IMR-90 (cell line): Measurements from ENCODE around the gene PRKN. TPM values are rescaled to one million over a fixed set of nuclear protein-coding genes. Genes with fewer than 3 reads are reported as not detected.

Experiments used
- ATAC-seq: fragments of 200-7000 bp; cut with Tn5 transposase; 2 replicates; pipeline ENCODE4 v1.9.1; 2020; ENCODE audit warnings: low read depth, mild to moderate bottlenecking, moderate library complexity
- BruUV-seq: library from RNA; stranded (reverse); fragments of 400-500 nt; replicated peaks from 2 replicates; lab custom pipeline; 2021; lab: Mats Ljungman, UMichigan
- CTCF ChIA-PET: fragments of 300-600 bp; formaldehyde crosslinking; extraction: SDS; loops from one replicate; lab custom pipeline; 2021; ENCODE audit warnings: antibody characterized with exemption; lab: Yijun Ruan, JAX
- POLR2A ChIA-PET: fragments of 300-600 bp; sonication (Branson Sonifier 250); formaldehyde crosslinking; loops from one replicate; lab custom pipeline; 2022; ENCODE audit warnings: antibody characterized with exemption; ENCODE audit not compliant: unreplicated experiment; lab: Charles Lee
- DNase-seq: peaks from one replicate; pipeline ENCODE4 v3.0.0; 2013
- H2AFZ ChIP-seq: replicated peaks from 2 replicates; pipeline ENCODE3; 2013; ENCODE audit warnings: low read length, mild to moderate bottlenecking; ENCODE audit not compliant: poor library complexity
- H2AK5ac ChIP-seq: 2 replicates; pipeline ENCODE4 v1.6.1; 2013; ENCODE audit warnings: low read depth, low read length, inconsistent platforms
- H2AK9ac ChIP-seq: replicated peaks from 2 replicates; pipeline ENCODE3; 2013; ENCODE audit warnings: mild to moderate bottlenecking, low read depth, low read length, moderate library complexity; ENCODE audit not compliant: poor library complexity
- H2BK120ac ChIP-seq: 2 replicates; pipeline ENCODE4 v1.6.1; 2013; ENCODE audit warnings: low read depth, low read length, inconsistent platforms
- H2BK15ac ChIP-seq: 3 replicates; pipeline ENCODE4 v1.6.1; 2013; ENCODE audit warnings: low read depth, low read length, inconsistent platforms
- H2BK20ac ChIP-seq: 2 replicates; pipeline ENCODE4 v1.6.1; 2013; ENCODE audit warnings: low read depth, mild to moderate bottlenecking, inconsistent platforms, low read length, moderate library complexity
- H2BK5ac ChIP-seq: 2 replicates; pipeline ENCODE4 v1.6.1; 2013; ENCODE audit warnings: mild to moderate bottlenecking, low read depth, low read length, inconsistent platforms; ENCODE audit not compliant: poor library complexity, severe bottlenecking
- H3K14ac ChIP-seq: replicated peaks from 2 replicates; pipeline ENCODE4 v1.6.1; 2013; ENCODE audit warnings: low read depth, low read length, inconsistent platforms
- H3K18ac ChIP-seq: 2 replicates; pipeline ENCODE4 v1.6.1; 2013; ENCODE audit warnings: low read depth, low read length, control low read depth
- H3K23ac ChIP-seq: 2 replicates; pipeline ENCODE4 v1.6.1; 2013; ENCODE audit warnings: low read depth, low read length, inconsistent platforms
- H3K27ac ChIP-seq: 2 replicates; pipeline ENCODE4 v1.5.1; 2013; ENCODE audit warnings: mild to moderate bottlenecking, control low read depth, low read length; ENCODE audit not compliant: insufficient read depth
- H3K27me3 ChIP-seq: 2 replicates; pipeline ENCODE4 v1.6.1; 2013; ENCODE audit warnings: low read length; ENCODE audit not compliant: control insufficient read depth, insufficient read depth
- H3K36me3 ChIP-seq: 2 replicates; pipeline ENCODE4 v1.6.1; 2013; ENCODE audit warnings: low read length, mixed read lengths; ENCODE audit not compliant: control insufficient read depth, insufficient read depth
- H3K4ac ChIP-seq: 2 replicates; pipeline ENCODE4 v1.6.1; 2013; ENCODE audit warnings: low read depth, low read length, inconsistent platforms
- H3K4me1 ChIP-seq: 2 replicates; pipeline ENCODE4 v1.6.1; 2013; ENCODE audit warnings: low read length, mixed read lengths; ENCODE audit not compliant: control insufficient read depth, insufficient read depth
- H3K4me2 ChIP-seq: 2 replicates; pipeline ENCODE4 v1.6.1; 2013; ENCODE audit warnings: low read depth, mild to moderate bottlenecking, control low read depth, low read length, moderate library complexity
- H3K4me3 ChIP-seq: 2 replicates; pipeline ENCODE4 v1.5.1; 2013; ENCODE audit warnings: low read depth, mild to moderate bottlenecking, control low read depth, low read length, moderate library complexity; ENCODE audit not compliant: insufficient read depth
- H3K56ac ChIP-seq: 2 replicates; pipeline ENCODE4 v1.6.1; 2013; ENCODE audit warnings: low read length, inconsistent platforms; ENCODE audit not compliant: insufficient read depth; ENCODE audit errors: extremely low read depth
- H3K79me1 ChIP-seq, 2 experiments: 2 replicates each; pipeline ENCODE4 v1.6.1; 2013; ENCODE audit warnings: low read length in 2 of 2, inconsistent platforms in 1 of 2, low read depth in 1 of 2
- H3K9ac ChIP-seq: 2 replicates; pipeline ENCODE4 v1.6.1; 2013; ENCODE audit warnings: low read depth, low read length, control low read depth
- H3K9me1 ChIP-seq: 2 replicates; pipeline ENCODE4 v1.6.1; 2013; ENCODE audit warnings: low read length, inconsistent platforms; ENCODE audit not compliant: insufficient read depth
- H3K9me3 ChIP-seq: 2 replicates; pipeline ENCODE4 v1.6.1; 2013; ENCODE audit warnings: low read length; ENCODE audit not compliant: control insufficient read depth, insufficient read depth
- H4K20me1 ChIP-seq: 2 replicates; pipeline ENCODE4 v1.6.1; 2013; ENCODE audit warnings: low read length, inconsistent platforms; ENCODE audit not compliant: insufficient read depth
- H4K5ac ChIP-seq: 2 replicates; pipeline ENCODE4 v1.6.1; 2013; ENCODE audit warnings: mild to moderate bottlenecking, low read depth, low read length, control low read depth
- H4K8ac ChIP-seq, 2 experiments: 2 replicates each; pipeline ENCODE4 v1.6.1; 2013; ENCODE audit warnings: low read depth in 2 of 2, low read length in 2 of 2, control low read depth in 1 of 2, inconsistent platforms in 1 of 2
- H4K91ac ChIP-seq: 2 replicates; pipeline ENCODE4 v1.6.1; 2013; ENCODE audit warnings: low read depth, low read length, inconsistent platforms; ENCODE audit not compliant: insufficient read depth
- BHLHE40 ChIP-seq: fragments of 150-350 bp; IDR thresholded peaks from 2 replicates; pipeline ENCODE4 v1.6.1; 2016; ENCODE audit warnings: mild to moderate bottlenecking, low read depth, low read length
- CEBPB ChIP-seq: IDR thresholded peaks from 2 replicates; pipeline ENCODE4 v1.6.1; 2012; ENCODE audit warnings: low read depth, low read length, improper control_type of control experiment
- CHD1 ChIP-seq: IDR thresholded peaks from 2 replicates; pipeline ENCODE4 v1.6.1; 2012; ENCODE audit warnings: low read depth, low read length, improper control_type of control experiment
- FOS ChIP-seq: fragments of 150-350 bp; IDR thresholded peaks from 2 replicates; pipeline ENCODE4 v1.6.1; 2016; ENCODE audit warnings: low read depth, low read length
- MAFK ChIP-seq: IDR thresholded peaks from 2 replicates; pipeline ENCODE4 v1.6.1; 2012; ENCODE audit warnings: low read depth, low read length, improper control_type of control experiment
- MAZ ChIP-seq: IDR thresholded peaks from 2 replicates; pipeline ENCODE4 v1.6.1; 2012; ENCODE audit warnings: low read depth, mild to moderate bottlenecking, low read length, improper control_type of control experiment, moderate library complexity, borderline replicate concordance
- MXI1 ChIP-seq: IDR thresholded peaks from 2 replicates; pipeline ENCODE4 v1.6.1; 2012; ENCODE audit warnings: low read depth, mild to moderate bottlenecking, low read length, moderate library complexity, borderline replicate concordance
- NFE2L2 ChIP-seq: fragments of 150-350 bp; IDR thresholded peaks from 2 replicates; pipeline ENCODE4 v1.6.1; 2016; ENCODE audit warnings: low read depth, mild to moderate bottlenecking, low read length
- POLR2A ChIP-seq: IDR thresholded peaks from 2 replicates; pipeline ENCODE4 v1.6.1; 2012; ENCODE audit warnings: mild to moderate bottlenecking, low read depth, low read length
- RAD21 ChIP-seq: IDR thresholded peaks from 2 replicates; pipeline ENCODE4 v1.6.1; 2012; ENCODE audit warnings: low read length, improper control_type of control experiment
- RCOR1 ChIP-seq: IDR thresholded peaks from 2 replicates; pipeline ENCODE4 v1.6.1; 2012; ENCODE audit warnings: mild to moderate bottlenecking, low read length, improper control_type of control experiment; ENCODE audit not compliant: insufficient replicate concordance
- RFX5 ChIP-seq: IDR thresholded peaks from 2 replicates; pipeline ENCODE4 v1.8.0; 2012; ENCODE audit warnings: low read depth, mild to moderate bottlenecking, low read length, moderate library complexity
- SMC3 ChIP-seq: fragments of 150-350 bp; IDR thresholded peaks from 2 replicates; pipeline ENCODE4 v1.6.1; 2016; ENCODE audit warnings: low read depth, mild to moderate bottlenecking, antibody characterized with exemption, low read length, moderate library complexity
- WGBS, 2 experiments: methylation state at CpG; one replicate each; pipeline versions ENCODE4 v1.1.5 to v1.1.7; 2013; ENCODE audit warnings: missing lambda C conversion rate in 2 of 2; ENCODE audit not compliant: insufficient read length in 1 of 2; ENCODE audit errors: extremely low coverage in 2 of 2; 5-methylcytosine and 5-hydroxymethylcytosine counted together
- dilution Hi-C: fragments of 300-500 bp; cut with HindIII; formaldehyde crosslinking; loops from one replicate; pipeline ENCODE4 v1.14.3; 2018; ENCODE audit warnings: low sequenced_read_pairs; ENCODE audit not compliant: unreplicated experiment
- in situ Hi-C: fragments of 300-500 bp; cut with MboI; formaldehyde crosslinking; loops from 3 replicates; pipeline ENCODE4 v1.14.3; 2019; ENCODE audit warnings: low sequenced_read_pairs, inconsistent platforms, mixed read lengths
- intact Hi-C: fragments of 100-400 bp; cut with micrococcal nuclease; formaldehyde crosslinking; loops from 2 replicates; pipeline ENCODE4 v1.10.0; 2022
- polyA plus RNA-seq, 3 experiments: library from polyadenylated mRNA; depleted of rRNA; stranded (reverse); fragments of >200 nt; gene quantifications; 2 replicates each; pipeline ENCODE4 v1.2.3, GENCODE V29; 2012; ENCODE audit warnings: low replicate concordance in 1 of 3
- total RNA-seq: library from RNA; depleted of rRNA; stranded (reverse); fragments of >200 nt; gene quantifications from 2 replicates; pipeline ENCODE4 v1.2.3, GENCODE V29; 2012
- TF ChIP-seq, protein P1 (sequence below): fragments of 150-350 bp; IDR thresholded peaks from 2 replicates; pipeline ENCODE4 v1.6.1; 2016; ENCODE audit warnings: low read depth, mild to moderate bottlenecking, low read length, moderate library complexity, borderline replicate concordance
- TF ChIP-seq, protein P2 (sequence below): fragments of 150-350 bp; IDR thresholded peaks from 2 replicates; pipeline ENCODE4 v1.6.1; 2017; ENCODE audit warnings: mild to moderate bottlenecking, antibody characterized with exemption, low read length, low read depth
- TF ChIP-seq, protein P3 (sequence below): conservative IDR thresholded peaks from 2 replicates; pipeline ENCODE4 v1.5.1; 2012; ENCODE audit warnings: mild to moderate bottlenecking, low read depth, low read length, improper control_type of control experiment

PRKN gene
- total and polyA plus RNA-seq, 2 of the 4 experiments (the other 2 are of a cell fraction): 0.15 to 0.18 TPM

DNA sequence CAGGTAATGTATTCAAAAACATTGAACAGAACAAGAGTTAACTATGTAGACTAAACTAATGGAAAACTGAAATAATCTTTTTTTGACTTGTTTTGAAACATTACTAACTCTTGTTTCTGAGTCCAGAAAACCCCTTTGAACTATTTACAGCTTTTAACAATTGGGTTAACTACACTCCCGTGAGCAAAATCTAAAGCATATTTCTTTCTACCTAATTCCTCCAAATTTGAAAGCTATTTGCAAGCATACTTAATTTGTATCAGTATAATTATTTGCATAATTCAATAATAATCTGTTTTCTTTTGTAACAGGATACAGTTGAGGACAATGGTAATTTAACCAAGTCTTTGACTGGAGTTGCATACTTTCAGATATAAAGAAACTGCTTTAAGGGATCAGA, 1391.1 kb downstream of the PRKN start:
- CTCF ChIA-PET: interaction anchor here (0.7 kb wide), 1 partner anchor 29 kb away, joined by 3 read pairs; no protein-coding TSS in a partner anchor

More for the DNA sequence above, 1391.1 kb downstream of the PRKN start:
- H3K36me3 ChIP-seq: no peaks in the 10 kb centered on the region
- H2BK120ac ChIP-seq: no peak overlapping the region
- no peak overlapping the region for H3K4ac ChIP-seq
- no peak overlapping the region for H3K14ac ChIP-seq
- no peak overlapping the region for H4K91ac ChIP-seq
- in situ Hi-C loops: no loop called here
- H3K9me1 ChIP-seq: no peaks in the 10 kb centered on the region
- H3K9ac ChIP-seq: no peak overlapping the region
- no peak overlapping the region for H2AK9ac ChIP-seq
- no TSS peak for BruUV-seq
- POLR2A ChIA-PET: no interaction called here
- DNase-seq (no peak), ATAC-seq (no peak)
- no peaks in the 10 kb centered on the region for H3K27me3 ChIP-seq
- H3K4me2 ChIP-seq: no peak overlapping the region
- intact Hi-C loops: no loop called here
- H2BK15ac ChIP-seq: no peak overlapping the region
- H2AFZ ChIP-seq: no peak overlapping the region
- H3K4me3 ChIP-seq: no peak overlapping the region
- no peak overlapping the region for H2BK5ac ChIP-seq
- no peaks in the 10 kb centered on the region for H4K20me1 ChIP-seq
- no peak overlapping the region for H3K27ac ChIP-seq
- H3K4me1 ChIP-seq: no peaks in the 10 kb centered on the region
- no peak overlapping the region for H2AK5ac ChIP-seq
- H3K18ac ChIP-seq: no peak overlapping the region
- H4K8ac ChIP-seq: no peak overlapping the region
- dilution Hi-C loops: no loop called here
- H2BK20ac ChIP-seq: no peak overlapping the region
- WGBS, 2 experiments: no CpG with 5 or more reads among the region's 1 CpG
- no peak overlapping the region for H4K5ac ChIP-seq
- TF ChIP-seq NFE2L2: no peak
- no peak for TF ChIP-seq MAZ
- TF ChIP-seq RFX5: no peak
- no peak for TF ChIP-seq CEBPB
- no peak for TF ChIP-seq SMC3
- TF ChIP-seq, protein P1, sequence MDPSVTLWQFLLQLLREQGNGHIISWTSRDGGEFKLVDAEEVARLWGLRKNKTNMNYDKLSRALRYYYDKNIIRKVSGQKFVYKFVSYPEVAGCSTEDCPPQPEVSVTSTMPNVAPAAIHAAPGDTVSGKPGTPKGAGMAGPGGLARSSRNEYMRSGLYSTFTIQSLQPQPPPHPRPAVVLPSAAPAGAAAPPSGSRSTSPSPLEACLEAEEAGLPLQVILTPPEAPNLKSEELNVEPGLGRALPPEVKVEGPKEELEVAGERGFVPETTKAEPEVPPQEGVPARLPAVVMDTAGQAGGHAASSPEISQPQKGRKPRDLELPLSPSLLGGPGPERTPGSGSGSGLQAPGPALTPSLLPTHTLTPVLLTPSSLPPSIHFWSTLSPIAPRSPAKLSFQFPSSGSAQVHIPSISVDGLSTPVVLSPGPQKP: no peak
- no peak for TF ChIP-seq FOS
- no peak for TF ChIP-seq RCOR1
- TF ChIP-seq RAD21: no peak
- no peak for TF ChIP-seq MXI1
- TF ChIP-seq CHD1: no peak
- TF ChIP-seq, protein P2, sequence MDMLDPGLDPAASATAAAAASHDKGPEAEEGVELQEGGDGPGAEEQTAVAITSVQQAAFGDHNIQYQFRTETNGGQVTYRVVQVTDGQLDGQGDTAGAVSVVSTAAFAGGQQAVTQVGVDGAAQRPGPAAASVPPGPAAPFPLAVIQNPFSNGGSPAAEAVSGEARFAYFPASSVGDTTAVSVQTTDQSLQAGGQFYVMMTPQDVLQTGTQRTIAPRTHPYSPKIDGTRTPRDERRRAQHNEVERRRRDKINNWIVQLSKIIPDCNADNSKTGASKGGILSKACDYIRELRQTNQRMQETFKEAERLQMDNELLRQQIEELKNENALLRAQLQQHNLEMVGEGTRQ: no peak
- TF ChIP-seq, protein P3, sequence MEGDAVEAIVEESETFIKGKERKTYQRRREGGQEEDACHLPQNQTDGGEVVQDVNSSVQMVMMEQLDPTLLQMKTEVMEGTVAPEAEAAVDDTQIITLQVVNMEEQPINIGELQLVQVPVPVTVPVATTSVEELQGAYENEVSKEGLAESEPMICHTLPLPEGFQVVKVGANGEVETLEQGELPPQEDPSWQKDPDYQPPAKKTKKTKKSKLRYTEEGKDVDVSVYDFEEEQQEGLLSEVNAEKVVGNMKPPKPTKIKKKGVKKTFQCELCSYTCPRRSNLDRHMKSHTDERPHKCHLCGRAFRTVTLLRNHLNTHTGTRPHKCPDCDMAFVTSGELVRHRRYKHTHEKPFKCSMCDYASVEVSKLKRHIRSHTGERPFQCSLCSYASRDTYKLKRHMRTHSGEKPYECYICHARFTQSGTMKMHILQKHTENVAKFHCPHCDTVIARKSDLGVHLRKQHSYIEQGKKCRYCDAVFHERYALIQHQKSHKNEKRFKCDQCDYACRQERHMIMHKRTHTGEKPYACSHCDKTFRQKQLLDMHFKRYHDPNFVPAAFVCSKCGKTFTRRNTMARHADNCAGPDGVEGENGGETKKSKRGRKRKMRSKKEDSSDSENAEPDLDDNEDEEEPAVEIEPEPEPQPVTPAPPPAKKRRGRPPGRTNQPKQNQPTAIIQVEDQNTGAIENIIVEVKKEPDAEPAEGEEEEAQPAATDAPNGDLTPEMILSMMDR: no peak
- TF ChIP-seq MAFK: no peak
- TF ChIP-seq POLR2A: no peak
- TF ChIP-seq BHLHE40: no peak
- H3K56ac ChIP-seq: no peak overlapping the region
- H3K79me1 ChIP-seq: no peaks in the 10 kb centered on the region
- H3K9me3 ChIP-seq: no peaks in the 10 kb centered on the region
- no peak overlapping the region for H3K23ac ChIP-seq
